ENCODE results near the gene LOC128125822.
"Not testable (repeated sequence)": the region's sequence is repeated elsewhere in the genome, so short reads cannot be mapped to it uniquely, and the experiment has no call there.

Gene LOC128125822

DNA sequence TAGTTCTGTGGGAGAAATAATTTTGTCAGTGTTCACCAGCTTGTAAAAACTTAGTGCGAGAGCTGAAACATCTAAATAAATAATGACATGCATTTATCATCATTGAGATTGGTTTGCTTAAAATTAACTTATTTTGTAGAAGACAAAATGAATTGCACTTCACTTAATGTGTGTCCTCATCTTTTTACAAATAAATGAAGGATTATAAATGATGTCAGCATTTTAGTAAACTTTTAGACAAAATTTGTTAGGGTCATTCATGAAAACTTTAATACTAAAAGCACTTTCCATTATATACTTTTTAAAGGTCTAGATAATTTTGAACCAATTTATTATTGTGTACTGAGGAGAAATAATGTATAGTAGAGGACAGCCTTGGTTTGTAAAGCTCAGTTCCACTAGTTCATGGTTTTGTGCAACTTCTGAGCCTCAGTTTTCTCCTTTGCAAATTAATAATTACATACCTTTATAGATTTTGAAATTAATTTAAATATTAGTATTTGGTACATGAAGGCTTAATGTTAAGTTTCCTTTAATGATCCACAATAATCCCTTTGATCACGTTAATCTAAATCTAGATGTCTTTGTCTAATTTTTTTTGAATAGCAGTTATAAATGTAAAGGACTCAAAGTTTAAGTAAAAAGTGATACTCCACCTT, 9.2 kb downstream of the LOC128125822 start:
- no peak for DNase-seq (ENCODE audit: low read depth)
- H3K4me3 ChIP-seq (ENCODE audit: low read depth, low read length): no peak overlapping the region
- TF ChIP-seq CTCF (conservative IDR thresholded peaks at IDR 0.05; ENCODE audit: low read depth, low read length): no peak

DNA sequence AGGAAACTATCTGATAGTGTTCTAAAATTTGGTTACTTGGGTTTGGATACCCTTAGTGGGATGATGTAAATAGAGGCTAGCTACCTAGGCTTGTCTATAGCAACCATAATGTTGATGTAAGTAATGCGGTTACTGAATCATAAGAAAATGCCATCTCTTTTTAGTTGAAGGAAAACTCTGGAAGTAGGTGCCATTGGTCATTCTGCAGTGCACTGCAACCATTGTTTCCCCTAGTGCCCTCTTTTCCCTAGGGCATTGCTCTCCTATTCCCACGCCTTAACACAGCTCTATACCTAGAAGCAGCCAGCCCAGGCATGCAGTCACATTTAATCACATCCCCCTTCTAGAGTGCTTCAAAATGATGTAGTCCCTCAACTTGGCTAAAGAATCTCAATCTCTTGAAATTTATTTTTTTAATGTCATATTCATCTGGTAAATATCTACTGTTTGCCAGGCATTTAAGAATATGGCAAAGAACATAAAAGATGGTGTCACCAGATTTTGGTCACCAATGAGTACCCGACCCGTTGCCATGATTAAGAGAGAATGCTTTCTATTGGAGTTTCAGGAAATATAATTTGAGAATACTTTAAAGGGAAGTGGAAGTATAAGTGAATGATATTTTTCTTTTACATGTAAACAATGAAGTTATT, 10.4 kb downstream of the LOC128125822 start:
- no peak for TF ChIP-seq CTCF (conservative IDR thresholded peaks at IDR 0.05; ENCODE audit: low read depth, low read length)
- no peak overlapping the region for H3K4me3 ChIP-seq (ENCODE audit: low read depth, low read length)
- no peak for DNase-seq (ENCODE audit: low read depth)

GRCh38 chr6:63584125-63584514, 11.8 kb downstream of the LOC128125822 start:
- no peak for DNase-seq (ENCODE audit: low read depth)
- no peak for TF ChIP-seq CTCF (conservative IDR thresholded peaks at IDR 0.05; ENCODE audit: low read depth, low read length)
- no peak overlapping the region for H3K4me3 ChIP-seq (ENCODE audit: low read depth, low read length)

- DNase-seq (ENCODE audit: low read depth): no peak
- H3K4me3 ChIP-seq (ENCODE audit: low read depth, low read length): no peak overlapping the region
- no peak for TF ChIP-seq CTCF (conservative IDR thresholded peaks at IDR 0.05; ENCODE audit: low read depth, low read length)
These were observed 12.3 kb downstream of the LOC128125822 start for GRCh38 chr6:63584566-63584965.

DNA sequence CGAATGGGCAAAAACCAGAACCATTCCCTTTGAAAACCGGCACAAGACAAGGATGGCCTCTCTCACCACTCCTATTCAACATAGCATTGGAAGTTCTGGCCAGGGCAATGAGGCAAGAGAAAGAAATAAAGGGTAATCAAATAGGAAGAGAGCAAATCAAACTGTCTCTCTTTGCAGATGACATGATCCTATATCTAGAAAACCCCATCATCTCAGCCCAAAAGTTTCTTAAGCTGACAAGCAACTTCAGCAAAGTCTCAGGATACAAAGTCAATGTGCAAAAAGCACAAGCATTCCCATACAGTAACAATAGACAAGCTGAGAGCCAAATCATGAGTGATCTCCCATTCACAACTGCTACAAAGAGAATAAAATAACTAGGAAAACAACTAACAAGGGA, 13.4 kb downstream of the LOC128125822 start:
- not testable (repeated sequence) for DNase-seq (ENCODE audit: low read depth); H3K4me3 ChIP-seq (ENCODE audit: low read depth, low read length)

- DNase-seq (ENCODE audit: low read depth): no peak
- TF ChIP-seq CTCF (conservative IDR thresholded peaks at IDR 0.05; ENCODE audit: low read depth, low read length): no peak
- H3K4me3 ChIP-seq (ENCODE audit: low read depth, low read length): no peak overlapping the region
These were observed 17.7 kb downstream of the LOC128125822 start for GRCh38 chr6:63589952-63590411.

GRCh38 chr6:63592886-63593285, 20.6 kb downstream of the LOC128125822 start:
- DNase-seq (ENCODE audit: low read depth): no peak
- no peak for TF ChIP-seq CTCF (conservative IDR thresholded peaks at IDR 0.05; ENCODE audit: low read depth, low read length)
- H3K4me3 ChIP-seq (ENCODE audit: low read depth, low read length): no peak overlapping the region

Data from choroid plexus epithelial cell (primary cell).